Body of pancreas (tissue), 4 donors: ENCODE results near the gene SNCA. TPM values are rescaled to one million over a fixed set of nuclear protein-coding genes. Genes with fewer than 3 reads are reported as not detected.

ENCODE experiments used
- ATAC-seq: fragments of 150-250 bp; one replicate; pipeline ENCODE4 v1.9.1; 2016
- DNase-seq, 4 donors: peaks; one replicate each; pipeline ENCODE4 v3.0.0-alpha.2; 2019
- H3K27ac ChIP-seq, 4 donors: fragments of 200-600 bp; sonication (generic); 1 replicate in 3 of 4; 2 replicates in 1 of 4; pipeline versions ENCODE4 v1.5.1 to v1.6.1; 2016 to 2019; ENCODE audit warnings: mild to moderate bottlenecking in 1 of 4, mixed read lengths in 1 of 4, moderate library complexity in 1 of 4
- H3K27me3 ChIP-seq, 2 donors: fragments of 200-600 bp; sonication (generic); one replicate each; pipeline ENCODE4 v1.6.0; 2016; ENCODE audit warnings: mild to moderate bottlenecking in 1 of 2
- H3K36me3 ChIP-seq, 2 donors: fragments of 200-600 bp; sonication (generic); replicated peaks in 1 of 2; 2 replicates each; pipeline ENCODE4 v1.5.1; 2016; ENCODE audit warnings: low read depth in 2 of 2; ENCODE audit not compliant: insufficient read depth in 1 of 2
- H3K4me1 ChIP-seq: fragments of 200-600 bp; sonication (generic); one replicate; pipeline ENCODE4 v1.6.0; 2016
- H3K4me3 ChIP-seq, 2 donors: fragments of 200-600 bp; sonication (generic); 1 replicate in 1 of 2; 2 replicates in 1 of 2; pipeline ENCODE4 v1.5.1; 2016 to 2019
- H3K9me3 ChIP-seq, 3 donors: fragments of 200-600 bp; sonication (generic); 1 replicate in 2 of 3; 2 replicates in 1 of 3; pipeline ENCODE4 v1.5.1; 2016
- CTCF ChIP-seq, 7 experiments: fragments of 450-650 bp in 4 of 7; fragments of 200-600 bp in 3 of 7; sonication (generic) in 3 of 7; IDR thresholded peaks; one replicate each; pipeline ENCODE4 v1.5.1; 2016 to 2019; ENCODE audit warnings: antibody characterized with exemption in 7 of 7
- POLR2A ChIP-seq, 3 donors: fragments of 450-650 bp; IDR thresholded peaks; one replicate each; pipeline ENCODE4 v1.6.1; 2016; ENCODE audit warnings: antibody characterized with exemption in 3 of 3, mild to moderate bottlenecking in 2 of 3
- WGBS, 2 donors: methylation state at CpG; one replicate each; pipeline ENCODE4 v1.1.5; 2017; 5-methylcytosine and 5-hydroxymethylcytosine counted together
- intact Hi-C: fragments of 100-400 bp; cut with DNase I; formaldehyde crosslinking; loops from one replicate; pipeline ENCODE4 v1.15.1; 2023
- total RNA-seq, 2 donors: library from RNA; depleted of rRNA; stranded (reverse); fragments of >200 nt; gene quantifications; one replicate each; pipeline ENCODE4 v1.1.0, GENCODE V29; 2016

Gene SNCA
- total RNA-seq, 2 donors from 2014 or later: 9.3 TPM; not detected in 1

GRCh38 chr4:89704651-89705395 lies 132.1 kb downstream of the SNCA start:
- ATAC-seq: no peak
- no peak overlapping the region for H3K27ac ChIP-seq
- DNase-seq: no peak
- H3K27me3 ChIP-seq: no peaks in the 10 kb centered on the region
- no peaks in the 10 kb centered on the region for H3K9me3 ChIP-seq
- no peaks in the 10 kb centered on the region for H3K4me1 ChIP-seq
- intact Hi-C loops: no loop called here
- H3K36me3 ChIP-seq: no peaks in the 10 kb centered on the region
- TF ChIP-seq POLR2A (IDR thresholded peaks at IDR 0.05): no peak
- no peak for TF ChIP-seq CTCF (IDR thresholded peaks at IDR 0.05)
- no peak overlapping the region for H3K4me3 ChIP-seq
- WGBS, 2 donors: 53 to 68% methylated on average over 2 of the region's 2 CpGs

GRCh38 chr4:89703829-89704590 lies 133.0 kb downstream of the SNCA start:
- Histone ChIP-seq H3K4me1 (no peaks in the 10 kb centered on the region), H3K9me3 (no peaks in the 10 kb centered on the region), H3K27ac (no peak overlapping the region), H3K4me3 (no peak overlapping the region), H3K36me3 (no peaks in the 10 kb centered on the region), H3K27me3 (no peaks in the 10 kb centered on the region)
- WGBS, 2 donors: 66 to 70% methylated on average over 6 of the region's 6 CpGs
- no peak for ATAC-seq
- intact Hi-C loops: no loop called here
- no peak for DNase-seq
- TF ChIP-seq POLR2A (IDR thresholded peaks at IDR 0.05) (no peak), CTCF (IDR thresholded peaks at IDR 0.05) (no peak)

GRCh38 chr4:89700766-89701423 lies 136.1 kb downstream of the SNCA start:
- WGBS, 2 donors: 56 to 77% methylated on average over 1 of the region's 1 CpG
- Histone ChIP-seq H3K27me3 (no peaks in the 10 kb centered on the region), H3K9me3 (no peaks in the 10 kb centered on the region), H3K4me1 (no peaks in the 10 kb centered on the region), H3K36me3 (no peaks in the 10 kb centered on the region), H3K27ac (no peak overlapping the region), H3K4me3 (no peak overlapping the region)
- TF ChIP-seq CTCF (IDR thresholded peaks at IDR 0.05) (no peak), POLR2A (IDR thresholded peaks at IDR 0.05) (no peak)
- intact Hi-C loops: no loop called here
- no peak for ATAC-seq
- DNase-seq: no peak

GRCh38 chr4:89685690-89686089 lies 151.3 kb downstream of the SNCA start:
- Histone ChIP-seq H3K9me3 (no peaks in the 10 kb centered on the region), H3K36me3 (no peaks in the 10 kb centered on the region), H3K27me3 (no peaks in the 10 kb centered on the region), H3K4me1 (no peaks in the 10 kb centered on the region), H3K4me3 (no peak overlapping the region), H3K27ac (no peak overlapping the region)
- intact Hi-C loops: no loop called here
- TF ChIP-seq CTCF (IDR thresholded peaks at IDR 0.05) (no peak), POLR2A (IDR thresholded peaks at IDR 0.05) (no peak)
- DNase-seq (no peak), ATAC-seq (no peak)
- WGBS, 2 donors: 76 to 85% methylated on average over 4 of the region's 4 CpGs
